GM12801 (cell line): ENCODE measurements around the gene WDR4.

Experiments
- TF ChIP-seq, protein P1 (sequence below): IDR thresholded peaks from one replicate; pipeline ENCODE4 v1.5.1; 2011; ENCODE audit warnings: control low read depth; ENCODE audit not compliant: insufficient read length; ENCODE audit errors: extremely low read depth

The WDR4 gene

DNA sequence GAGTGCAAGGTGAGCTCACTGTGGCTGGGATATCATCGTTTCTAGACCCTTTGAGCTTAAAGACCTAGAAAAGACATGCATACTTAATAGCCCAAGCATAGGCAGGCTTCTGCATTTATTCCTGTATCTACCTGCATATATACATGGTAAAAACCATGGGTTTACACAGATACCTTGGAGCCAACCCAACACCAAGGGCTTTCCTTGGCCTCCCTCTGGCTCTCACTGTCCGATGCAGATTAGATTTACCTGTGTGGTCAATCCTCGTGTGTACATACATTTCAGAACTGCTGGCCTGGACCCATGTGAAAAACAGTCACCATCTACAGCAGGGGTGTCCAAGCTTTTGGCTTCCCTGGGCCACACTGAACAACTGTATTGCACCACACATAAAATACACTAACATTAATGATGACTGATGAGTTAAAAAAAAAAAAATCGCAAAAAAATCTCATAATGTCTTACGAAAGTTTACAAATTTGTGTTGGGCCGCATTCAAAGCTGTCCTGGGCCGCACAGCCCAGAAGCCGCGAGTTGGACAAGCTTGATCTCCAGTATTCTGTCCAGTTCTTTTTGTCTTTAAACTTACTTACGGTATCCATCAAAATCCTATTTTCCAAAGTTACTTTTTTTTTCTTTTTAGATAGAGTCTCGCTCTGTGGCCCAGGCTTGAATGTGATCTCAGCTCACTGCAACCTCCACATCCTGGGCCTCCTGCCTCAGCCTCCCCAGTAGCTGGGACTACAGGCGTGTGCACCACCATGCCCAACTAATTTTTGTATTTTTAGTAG, 43.5 kb downstream of the WDR4 start:
- TF ChIP-seq, protein P1, sequence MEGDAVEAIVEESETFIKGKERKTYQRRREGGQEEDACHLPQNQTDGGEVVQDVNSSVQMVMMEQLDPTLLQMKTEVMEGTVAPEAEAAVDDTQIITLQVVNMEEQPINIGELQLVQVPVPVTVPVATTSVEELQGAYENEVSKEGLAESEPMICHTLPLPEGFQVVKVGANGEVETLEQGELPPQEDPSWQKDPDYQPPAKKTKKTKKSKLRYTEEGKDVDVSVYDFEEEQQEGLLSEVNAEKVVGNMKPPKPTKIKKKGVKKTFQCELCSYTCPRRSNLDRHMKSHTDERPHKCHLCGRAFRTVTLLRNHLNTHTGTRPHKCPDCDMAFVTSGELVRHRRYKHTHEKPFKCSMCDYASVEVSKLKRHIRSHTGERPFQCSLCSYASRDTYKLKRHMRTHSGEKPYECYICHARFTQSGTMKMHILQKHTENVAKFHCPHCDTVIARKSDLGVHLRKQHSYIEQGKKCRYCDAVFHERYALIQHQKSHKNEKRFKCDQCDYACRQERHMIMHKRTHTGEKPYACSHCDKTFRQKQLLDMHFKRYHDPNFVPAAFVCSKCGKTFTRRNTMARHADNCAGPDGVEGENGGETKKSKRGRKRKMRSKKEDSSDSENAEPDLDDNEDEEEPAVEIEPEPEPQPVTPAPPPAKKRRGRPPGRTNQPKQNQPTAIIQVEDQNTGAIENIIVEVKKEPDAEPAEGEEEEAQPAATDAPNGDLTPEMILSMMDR = no peak

GRCh38 chr21:42835211-42835610, 44.1 kb downstream of the WDR4 start:
- TF ChIP-seq, protein P1 = no peak

- TF ChIP-seq, protein P1 = no peak
Observed at GRCh38 chr21:42834726-42835191, 44.6 kb downstream of the WDR4 start.

DNA sequence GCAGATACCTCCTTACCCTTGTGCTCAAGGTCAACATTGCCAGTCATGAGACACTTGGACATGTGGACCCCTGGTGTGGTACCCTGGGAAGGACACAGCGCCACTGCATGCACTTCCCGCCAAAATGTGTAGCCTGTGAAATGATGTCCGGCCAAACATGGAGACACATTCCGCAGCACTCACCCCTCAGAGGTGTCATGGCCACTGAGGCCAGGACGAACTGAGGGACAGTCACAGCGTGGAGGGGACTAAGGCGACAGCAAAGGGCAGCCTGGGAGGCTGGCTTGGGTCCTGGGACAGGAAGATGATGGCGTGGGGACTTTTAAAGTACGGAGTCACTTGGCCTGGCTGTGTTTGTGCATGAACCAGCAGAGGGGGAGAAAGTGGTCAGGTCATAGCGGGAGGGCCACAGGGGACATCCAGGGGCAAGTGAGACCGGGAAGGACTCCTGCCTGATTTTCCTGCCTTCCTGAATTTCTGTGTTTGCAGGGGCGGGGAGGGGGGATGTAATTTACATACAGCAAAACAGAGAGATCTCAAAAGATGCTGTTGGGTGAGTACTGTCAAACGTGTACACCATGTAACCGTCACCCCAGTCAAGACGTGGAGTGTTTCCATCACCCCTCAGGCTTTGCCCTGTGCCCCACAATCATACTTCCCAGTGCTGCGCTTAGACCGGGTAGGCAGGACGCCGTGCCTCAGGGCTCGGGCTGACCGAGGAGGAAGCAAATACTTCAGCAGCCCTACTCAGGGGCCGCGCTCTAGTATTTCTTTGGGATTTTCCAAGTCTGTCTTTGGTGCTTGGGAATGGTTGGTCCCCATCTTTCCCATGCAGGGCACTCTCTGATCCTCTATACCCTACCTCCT, 45.2 kb downstream of the WDR4 start:
- TF ChIP-seq, protein P1 = no peak

GRCh38 chr21:42833439-42833815, 45.9 kb downstream of the WDR4 start:
- TF ChIP-seq, protein P1 = no peak

DNA sequence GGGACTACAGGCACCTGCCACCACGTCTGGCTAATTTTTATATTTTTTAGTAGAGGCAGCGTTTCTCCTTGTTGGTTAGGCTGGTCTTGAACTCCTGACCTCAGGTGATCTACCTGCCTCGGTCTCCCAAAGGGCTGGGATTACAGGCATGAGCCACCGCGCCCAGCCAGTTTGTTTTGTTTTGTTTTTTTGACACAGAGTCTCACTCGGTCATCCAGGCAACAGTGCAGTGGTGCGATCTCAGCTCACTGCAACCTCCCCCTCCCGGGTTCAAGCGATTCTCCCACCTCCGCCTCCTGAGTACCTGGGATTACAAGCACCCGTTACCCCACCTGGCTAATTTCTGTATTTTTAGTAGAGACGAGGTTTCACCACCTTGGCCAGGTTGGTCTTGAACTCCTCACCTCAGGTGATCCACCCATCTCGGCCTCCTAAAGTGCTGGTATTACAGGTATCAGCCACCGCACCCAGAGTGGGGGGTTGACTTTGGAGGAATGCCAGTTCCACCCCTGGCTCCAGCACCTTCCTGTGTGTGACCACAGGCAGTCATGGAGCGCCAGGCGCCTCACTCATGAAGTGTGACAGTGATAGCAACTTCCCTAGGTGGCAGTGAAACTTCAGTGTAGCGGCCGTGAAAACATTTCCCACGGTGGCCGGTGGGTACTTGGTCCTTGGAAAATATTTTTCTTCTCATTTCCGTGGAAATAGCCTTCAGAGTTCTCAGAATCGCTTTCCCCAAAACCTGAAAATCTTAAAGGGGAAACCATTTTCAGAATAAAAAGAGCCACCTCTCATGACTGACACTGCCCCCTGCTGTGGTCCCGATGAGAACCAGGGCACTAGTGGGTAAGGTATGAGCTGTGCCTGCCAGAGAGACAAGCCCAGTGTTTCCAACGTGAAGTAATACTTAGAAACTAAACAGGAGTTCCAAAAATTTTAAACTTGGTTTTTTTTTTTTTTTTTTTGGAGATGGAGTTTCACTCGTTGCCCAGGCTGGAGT, 48.6 kb downstream of the WDR4 start:
- TF ChIP-seq, protein P1 = no peak
